ENCODE measurements around the gene RND2.

- TF ChIP-seq CTCF (IDR thresholded peaks at IDR 0.05) (no peak), EZH2 (IDR thresholded peaks at IDR 0.05; ENCODE audit: borderline replicate concordance, insufficient read depth, low read depth, low read length, poor library complexity, severe bottlenecking) (no peak)
Measured at GRCh38 chr17:43027091-43028032, 2.3 kb downstream of the RND2 start.

Measured in B cell (primary cell).